ENCODE measurements around the gene INMT. TPM values are rescaled to one million over a fixed set of nuclear protein-coding genes. Genes with fewer than 3 reads are reported as not detected.
A peak's percentile ranks its signal among the peaks of the same experiment; 100 is the strongest.

INMT gene
- total RNA-seq, 1 donor from 2014 or later = 35.5 TPM

GRCh38 chr7:30760514-30761213 lies 8.7 kb downstream of the INMT start:
- H3K27ac ChIP-seq (ENCODE audit: low read depth, low read length) = no peak overlapping the region
- no peak overlapping the region for H3K4me3 ChIP-seq (ENCODE audit: low read length in 3 of 3)
- H3K36me3 ChIP-seq (ENCODE audit: control insufficient read depth in 3 of 3, insufficient read depth in 3 of 3, low read length in 3 of 3) = peaks cover 0 to 3% (median 0%) of the 10 kb centered on the region in 3 donors
- H3K4me1 ChIP-seq (ENCODE audit: control insufficient read depth in 3 of 3, insufficient read depth in 3 of 3, low read length in 3 of 3) = peaks cover 30 to 38% (median 32%) of the 10 kb centered on the region in 3 donors
- no peaks in the 10 kb centered on the region for H3K9me3 ChIP-seq (ENCODE audit: control insufficient read depth in 3 of 3, low read length in 3 of 3)
- H3K27me3 ChIP-seq (ENCODE audit: control insufficient read depth in 3 of 3, insufficient read depth in 3 of 3, low read length in 3 of 3) = no peaks in the 10 kb centered on the region
- no peak overlapping the region for H3K9ac ChIP-seq (ENCODE audit: low read depth in 1 of 3, low read length in 3 of 3)

- Histone ChIP-seq H3K9me3 (ENCODE audit: control insufficient read depth in 3 of 3, low read length in 3 of 3) (no peaks in the 10 kb centered on the region), H3K36me3 (ENCODE audit: control insufficient read depth in 3 of 3, insufficient read depth in 3 of 3, low read length in 3 of 3) (peaks cover 0 to 3% (median 0%) of the 10 kb centered on the region in 3 donors), H3K27ac (ENCODE audit: low read depth, low read length) (no peak overlapping the region), H3K27me3 (ENCODE audit: control insufficient read depth in 3 of 3, insufficient read depth in 3 of 3, low read length in 3 of 3) (no peaks in the 10 kb centered on the region), H3K9ac (ENCODE audit: low read depth in 1 of 3, low read length in 3 of 3) (no peak overlapping the region), H3K4me3 (ENCODE audit: low read length in 3 of 3) (no peak overlapping the region), H3K4me1 (ENCODE audit: control insufficient read depth in 3 of 3, insufficient read depth in 3 of 3, low read length in 3 of 3) (peaks cover 31 to 36% (median 33%) of the 10 kb centered on the region in 3 donors)
These were observed 9.6 kb downstream of the INMT start for GRCh38 chr7:30761214-30762156.

GRCh38 chr7:30764030-30764975 lies 12.4 kb downstream of the INMT start:
- H3K9me3 ChIP-seq (ENCODE audit: control insufficient read depth in 3 of 3, low read length in 3 of 3) = no peaks in the 10 kb centered on the region
- H3K4me1 ChIP-seq (ENCODE audit: control insufficient read depth in 3 of 3, insufficient read depth in 3 of 3, low read length in 3 of 3) = peaks cover 20 to 29% (median 26%) of the 10 kb centered on the region in 3 donors
- no peaks in the 10 kb centered on the region for H3K27me3 ChIP-seq (ENCODE audit: control insufficient read depth in 3 of 3, insufficient read depth in 3 of 3, low read length in 3 of 3)
- peak overlapping the region; percentile 16 for H3K27ac ChIP-seq (ENCODE audit: low read depth, low read length)
- no peak overlapping the region for H3K4me3 ChIP-seq (ENCODE audit: low read length in 3 of 3)
- H3K36me3 ChIP-seq (ENCODE audit: control insufficient read depth in 3 of 3, insufficient read depth in 3 of 3, low read length in 3 of 3) = no peaks in the 10 kb centered on the region
- H3K9ac ChIP-seq (ENCODE audit: low read depth in 1 of 3, low read length in 3 of 3) = no peak overlapping the region

DNA sequence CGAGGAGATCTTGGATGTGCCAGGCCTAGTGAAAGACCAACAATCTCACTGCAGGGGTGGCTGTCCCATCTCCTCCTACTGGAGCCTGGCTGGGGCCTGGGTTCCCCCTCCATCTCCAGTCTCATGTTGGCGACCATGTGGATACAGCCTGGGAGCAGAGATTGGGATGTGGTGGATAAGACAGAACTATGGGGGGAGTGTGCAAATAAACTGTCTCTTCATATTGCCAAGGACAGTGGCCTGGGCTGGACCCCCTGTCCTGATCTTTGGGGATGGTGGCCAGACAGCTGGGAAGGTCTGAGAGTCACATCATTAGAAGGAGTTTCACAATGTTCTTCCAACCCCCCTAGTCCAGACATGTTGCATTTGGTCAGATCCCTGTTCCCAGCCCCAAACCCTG lies 13.5 kb downstream of the INMT start:
- Histone ChIP-seq H3K9me3 (ENCODE audit: control insufficient read depth in 3 of 3, low read length in 3 of 3) (no peaks in the 10 kb centered on the region), H3K4me1 (ENCODE audit: control insufficient read depth in 3 of 3, insufficient read depth in 3 of 3, low read length in 3 of 3) (peaks cover 20 to 29% (median 26%) of the 10 kb centered on the region in 3 donors), H3K9ac (ENCODE audit: low read depth in 1 of 3, low read length in 3 of 3) (no peak overlapping the region), H3K27ac (ENCODE audit: low read depth, low read length) (no peak overlapping the region), H3K4me3 (ENCODE audit: low read length in 3 of 3) (peak overlapping the region in 1 of 3 donors; percentile 38), H3K27me3 (ENCODE audit: control insufficient read depth in 3 of 3, insufficient read depth in 3 of 3, low read length in 3 of 3) (no peaks in the 10 kb centered on the region), H3K36me3 (ENCODE audit: control insufficient read depth in 3 of 3, insufficient read depth in 3 of 3, low read length in 3 of 3) (no peaks in the 10 kb centered on the region)

DNA sequence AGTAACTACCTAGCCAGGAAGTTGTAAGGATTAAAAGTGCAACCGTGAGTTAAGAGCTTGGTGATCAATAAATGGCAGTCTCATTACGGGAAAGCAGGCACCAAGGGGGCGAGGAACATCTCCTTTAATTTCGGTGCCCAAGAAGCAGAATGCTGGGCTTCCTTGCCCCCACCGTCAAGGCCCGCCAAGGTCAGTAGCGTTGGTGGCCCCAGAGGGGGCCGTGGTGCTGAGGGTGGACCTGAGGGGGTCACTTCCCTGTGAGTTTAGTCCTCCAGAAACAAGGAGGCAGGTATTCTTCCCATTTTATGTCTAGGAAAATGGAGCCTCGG lies 18.9 kb downstream of the INMT start:
- H3K9ac ChIP-seq (ENCODE audit: low read depth in 1 of 3, low read length in 3 of 3) = peak overlapping the region; percentile 76 to 83 (median 81)
- H3K9me3 ChIP-seq (ENCODE audit: control insufficient read depth in 3 of 3, low read length in 3 of 3) = no peaks in the 10 kb centered on the region
- peaks cover 5 to 12% (median 10%) of the 10 kb centered on the region in 3 donors for H3K4me1 ChIP-seq (ENCODE audit: control insufficient read depth in 3 of 3, insufficient read depth in 3 of 3, low read length in 3 of 3)
- peak overlapping the region; percentile 64 for H3K27ac ChIP-seq (ENCODE audit: low read depth, low read length)
- no peaks in the 10 kb centered on the region for H3K36me3 ChIP-seq (ENCODE audit: control insufficient read depth in 3 of 3, insufficient read depth in 3 of 3, low read length in 3 of 3)
- peak overlapping the region; percentile 84 to 88 (median 85) for H3K4me3 ChIP-seq (ENCODE audit: low read length in 3 of 3)
- no peaks in the 10 kb centered on the region for H3K27me3 ChIP-seq (ENCODE audit: control insufficient read depth in 3 of 3, insufficient read depth in 3 of 3, low read length in 3 of 3)

DNA sequence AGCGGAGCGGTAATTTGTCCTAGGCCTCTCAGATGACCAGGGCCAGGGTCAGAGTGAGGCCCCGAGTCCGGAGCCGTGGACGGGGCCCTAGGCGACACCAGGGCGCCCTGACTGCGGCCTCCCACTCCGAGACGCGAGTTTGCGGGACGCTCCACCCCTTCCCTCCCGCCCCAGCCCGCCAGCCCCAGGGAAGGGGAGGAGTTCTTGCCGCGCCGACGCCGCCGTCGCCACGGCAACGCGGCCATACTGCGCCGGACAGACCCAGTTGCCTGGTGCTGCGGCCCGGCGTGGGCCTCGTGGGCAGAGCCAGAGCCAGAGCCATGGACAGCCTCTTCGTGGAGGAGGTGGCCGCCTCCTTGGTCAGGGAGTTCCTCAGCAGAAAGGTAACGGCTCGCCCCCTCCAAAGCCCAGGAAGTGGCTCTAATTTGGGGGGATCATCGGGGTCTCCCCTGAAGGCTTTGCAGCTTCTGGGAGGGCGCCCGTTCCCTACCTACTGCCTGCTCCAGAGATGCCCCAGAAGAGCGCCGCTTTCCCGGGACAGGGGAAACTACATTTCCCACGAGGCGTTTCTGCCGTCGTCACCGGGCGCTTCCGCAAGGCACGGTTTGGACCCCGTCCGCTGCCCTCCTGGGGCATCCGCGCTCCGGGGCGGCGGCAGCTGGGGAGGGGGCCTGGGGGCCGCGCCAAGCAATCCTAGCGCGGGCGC lies 19.4 kb downstream of the INMT start, which contains the start of gene MINDY4:
TSS of gene MINDY4 (plus strand) at position 244 of the 706 bp plus-strand sequence. CDS start at position 321, 77 bp downstream.
- Histone ChIP-seq H3K36me3 (ENCODE audit: control insufficient read depth in 3 of 3, insufficient read depth in 3 of 3, low read length in 3 of 3) (no peaks in the 10 kb centered on the region), H3K4me1 (ENCODE audit: control insufficient read depth in 3 of 3, insufficient read depth in 3 of 3, low read length in 3 of 3) (peaks cover 5 to 10% (median 9%) of the 10 kb centered on the region in 3 donors), H3K9ac (ENCODE audit: low read depth in 1 of 3, low read length in 3 of 3) (peak within 1 kb of the TSS; percentile 81 to 83 (median 81)), H3K4me3 (ENCODE audit: low read length in 3 of 3) (peak within 1 kb of the TSS; percentile 84 to 88 (median 85)), H3K27ac (ENCODE audit: low read depth, low read length) (peak within 1 kb of the TSS; percentile 64), H3K9me3 (ENCODE audit: control insufficient read depth in 3 of 3, low read length in 3 of 3) (no peaks in the 10 kb centered on the region), H3K27me3 (ENCODE audit: control insufficient read depth in 3 of 3, insufficient read depth in 3 of 3, low read length in 3 of 3) (no peaks in the 10 kb centered on the region)

- Histone ChIP-seq H3K9ac (ENCODE audit: low read depth in 1 of 3, low read length in 3 of 3) (peak overlapping the region; percentile 81 to 83 (median 81)), H3K27me3 (ENCODE audit: control insufficient read depth in 3 of 3, insufficient read depth in 3 of 3, low read length in 3 of 3) (no peaks in the 10 kb centered on the region), H3K9me3 (ENCODE audit: control insufficient read depth in 3 of 3, low read length in 3 of 3) (no peaks in the 10 kb centered on the region), H3K36me3 (ENCODE audit: control insufficient read depth in 3 of 3, insufficient read depth in 3 of 3, low read length in 3 of 3) (no peaks in the 10 kb centered on the region), H3K27ac (ENCODE audit: low read depth, low read length) (peak overlapping the region; percentile 64), H3K4me3 (ENCODE audit: low read length in 3 of 3) (peak overlapping the region; percentile 84 to 88 (median 85)), H3K4me1 (ENCODE audit: control insufficient read depth in 3 of 3, insufficient read depth in 3 of 3, low read length in 3 of 3) (peaks cover 5 to 10% (median 9%) of the 10 kb centered on the region in 3 donors)
These were observed 20.0 kb downstream of the INMT start for GRCh38 chr7:30771880-30772425.

DNA sequence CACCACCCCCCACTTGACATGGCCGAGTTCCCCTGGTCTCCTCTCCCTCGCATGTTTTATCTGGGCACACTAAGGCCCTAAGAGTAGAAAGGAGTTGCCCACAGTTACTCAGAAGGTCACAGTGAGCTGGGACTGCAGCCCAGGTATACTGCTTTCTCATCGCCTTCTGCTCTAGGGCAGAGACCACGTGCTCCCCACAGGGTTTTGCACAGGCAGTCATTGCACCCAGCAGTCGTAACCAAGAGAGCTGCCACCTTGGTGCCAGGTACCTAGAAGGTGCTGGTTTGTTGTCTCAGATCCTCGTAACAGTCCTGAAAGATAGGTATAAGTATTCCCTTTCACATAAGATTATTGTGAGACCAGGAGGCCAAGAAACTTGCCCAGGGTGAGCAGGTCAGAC lies 21.0 kb downstream of the INMT start:
- Histone ChIP-seq H3K27ac (ENCODE audit: low read depth, low read length) (no peak overlapping the region), H3K36me3 (ENCODE audit: control insufficient read depth in 3 of 3, insufficient read depth in 3 of 3, low read length in 3 of 3) (no peaks in the 10 kb centered on the region), H3K9me3 (ENCODE audit: control insufficient read depth in 3 of 3, low read length in 3 of 3) (no peaks in the 10 kb centered on the region), H3K4me1 (ENCODE audit: control insufficient read depth in 3 of 3, insufficient read depth in 3 of 3, low read length in 3 of 3) (peaks cover 5 to 10% (median 9%) of the 10 kb centered on the region in 3 donors), H3K27me3 (ENCODE audit: control insufficient read depth in 3 of 3, insufficient read depth in 3 of 3, low read length in 3 of 3) (no peaks in the 10 kb centered on the region), H3K4me3 (ENCODE audit: low read length in 3 of 3) (no peak overlapping the region), H3K9ac (ENCODE audit: low read depth in 1 of 3, low read length in 3 of 3) (no peak overlapping the region)
